ENCODE measurements around the gene TOMT. TPM values are rescaled to one million over a fixed set of nuclear protein-coding genes. Genes with fewer than 3 reads are reported as not detected.

TOMT gene
- total and polyA plus RNA-seq, 2 of the 13 experiments (the other 11 are each of a cell fraction or from before 2014, with no cell fraction given) = not detected

DNA sequence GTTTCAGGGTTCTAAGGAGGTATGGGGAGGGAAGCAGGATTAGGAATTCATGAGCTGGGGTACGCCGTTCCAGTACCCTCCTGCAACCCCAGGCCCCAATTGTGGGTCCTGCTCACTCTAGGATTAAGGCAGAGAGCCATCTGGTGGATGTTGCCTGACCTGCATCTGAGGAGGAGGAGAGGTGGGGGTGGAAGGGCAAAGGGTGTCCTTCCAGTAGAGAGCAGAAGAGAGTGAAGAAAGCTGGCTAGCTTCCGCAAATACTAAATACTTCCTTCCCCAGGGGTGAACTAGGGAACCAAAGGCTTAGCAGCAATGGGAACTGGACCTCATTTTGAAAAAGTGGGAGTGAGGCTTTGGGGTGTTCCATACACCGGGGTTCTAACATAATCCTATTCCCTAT lies 14.4 kb upstream of the TOMT start (continued):
- TF ChIP-seq, protein P1, sequence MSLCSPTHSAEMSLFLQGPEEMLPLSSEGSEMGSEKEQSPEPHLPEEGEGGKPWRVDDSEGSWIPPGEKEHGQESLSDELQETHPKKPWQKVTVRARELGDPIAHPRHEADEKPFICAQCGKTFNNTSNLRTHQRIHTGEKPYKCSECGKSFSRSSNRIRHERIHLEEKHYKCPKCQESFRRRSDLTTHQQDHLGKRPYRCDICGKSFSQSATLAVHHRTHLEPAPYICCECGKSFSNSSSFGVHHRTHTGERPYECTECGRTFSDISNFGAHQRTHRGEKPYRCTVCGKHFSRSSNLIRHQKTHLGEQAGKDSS (CRISPR knock-in tag; IDR thresholded peaks at IDR 0.05; ENCODE audit: borderline replicate concordance, low read depth) = 0 out of 2 replicates have a peak, but pooled peaks have one; percentile 35
- TF ChIP-seq, protein P2, sequence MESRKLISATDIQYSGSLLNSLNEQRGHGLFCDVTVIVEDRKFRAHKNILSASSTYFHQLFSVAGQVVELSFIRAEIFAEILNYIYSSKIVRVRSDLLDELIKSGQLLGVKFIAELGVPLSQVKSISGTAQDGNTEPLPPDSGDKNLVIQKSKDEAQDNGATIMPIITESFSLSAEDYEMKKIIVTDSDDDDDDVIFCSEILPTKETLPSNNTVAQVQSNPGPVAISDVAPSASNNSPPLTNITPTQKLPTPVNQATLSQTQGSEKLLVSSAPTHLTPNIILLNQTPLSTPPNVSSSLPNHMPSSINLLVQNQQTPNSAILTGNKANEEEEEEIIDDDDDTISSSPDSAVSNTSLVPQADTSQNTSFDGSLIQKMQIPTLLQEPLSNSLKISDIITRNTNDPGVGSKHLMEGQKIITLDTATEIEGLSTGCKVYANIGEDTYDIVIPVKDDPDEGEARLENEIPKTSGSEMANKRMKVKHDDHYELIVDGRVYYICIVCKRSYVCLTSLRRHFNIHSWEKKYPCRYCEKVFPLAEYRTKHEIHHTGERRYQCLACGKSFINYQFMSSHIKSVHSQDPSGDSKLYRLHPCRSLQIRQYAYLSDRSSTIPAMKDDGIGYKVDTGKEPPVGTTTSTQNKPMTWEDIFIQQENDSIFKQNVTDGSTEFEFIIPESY (CRISPR knock-in tag; IDR thresholded peaks at IDR 0.05) = no peak
- TF ChIP-seq ZNF335 (CRISPR knock-in tag; IDR thresholded peaks at IDR 0.05) (no peak), ELF3 (CRISPR knock-in tag; IDR thresholded peaks at IDR 0.05) (0 out of 2 replicates have a peak, but pooled peaks have one; percentile 9), FLYWCH1 (CRISPR knock-in tag; IDR thresholded peaks at IDR 0.05) (no peak), XRCC5 (optimal IDR thresholded peaks at IDR 0.05; ENCODE audit: low read length) (peak; percentile 75), STAT6 (CRISPR knock-in tag; IDR thresholded peaks at IDR 0.05; ENCODE audit: borderline replicate concordance) (no peak), NFE2L1 (CRISPR knock-in tag; IDR thresholded peaks at IDR 0.05; ENCODE audit: borderline replicate concordance) (no peak), TOPORS (CRISPR knock-in tag; IDR thresholded peaks at IDR 0.05) (no peak), FOXM1 (CRISPR knock-in tag; IDR thresholded peaks at IDR 0.05) (no peak), HNRNPK (IDR thresholded peaks at IDR 0.05; ENCODE audit: low read depth, low read length, poor library complexity, severe bottlenecking) (no peak), ZSCAN21 (CRISPR knock-in tag; IDR thresholded peaks at IDR 0.05; ENCODE audit: borderline replicate concordance) (no peak), ZNF788 (CRISPR knock-in tag; IDR thresholded peaks at IDR 0.05; ENCODE audit: borderline replicate concordance) (no peak), ZNF839 (CRISPR knock-in tag; IDR thresholded peaks at IDR 0.05; ENCODE audit: borderline replicate concordance) (no peak), ZNF709 (CRISPR knock-in tag; IDR thresholded peaks at IDR 0.05) (no peak), KLF16 (CRISPR knock-in tag; IDR thresholded peaks at IDR 0.05) (0 out of 4 replicates have a peak, but pooled peaks of 1 of the 2 experiments have one; percentile 42), ATF2 (CRISPR knock-in tag; IDR thresholded peaks at IDR 0.05) (no peak), ZNF17 (CRISPR knock-in tag; IDR thresholded peaks at IDR 0.05) (no peak), MIER3 (CRISPR knock-in tag; IDR thresholded peaks at IDR 0.05; ENCODE audit: borderline replicate concordance) (no peak), MXI1 (IDR thresholded peaks at IDR 0.05; ENCODE audit: borderline replicate concordance, low read depth, low read length) (no peak)
- TF ChIP-seq, protein P3, sequence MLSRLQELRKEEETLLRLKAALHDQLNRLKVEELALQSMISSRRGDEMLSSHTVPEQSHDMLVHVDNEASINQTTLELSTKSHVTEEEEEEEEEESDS (CRISPR knock-in tag; IDR thresholded peaks at IDR 0.05; ENCODE audit: borderline replicate concordance) = no peak

Measured in HepG2 (cell line).